ENCODE measurements around the gene WDR6.

Gene WDR6

GRCh38 chr3:48984663-48985062 is 22.5 kb upstream of the WDR6 start:
- peaks cover 26% of the 10 kb centered on the region for H3K36me3 ChIP-seq (ENCODE audit: insufficient read depth, low read length)
- no peak overlapping the region for H3K9ac ChIP-seq (ENCODE audit: low read depth, low read length)
- no peaks in the 10 kb centered on the region for H3K9me3 ChIP-seq (ENCODE audit: control insufficient read depth, insufficient read depth, low read length)
- no peaks in the 10 kb centered on the region; the same call in 1 of the 2 replicates for H3K4me1 ChIP-seq (ENCODE audit: insufficient read depth, low read length)

- Histone ChIP-seq H3K36me3 (ENCODE audit: insufficient read depth, low read length) (peaks cover 19% of the 10 kb centered on the region), H3K9me3 (ENCODE audit: control insufficient read depth, insufficient read depth, low read length) (no peaks in the 10 kb centered on the region), H3K4me1 (ENCODE audit: insufficient read depth, low read length) (no peaks in the 10 kb centered on the region; the same call in 1 of the 2 replicates), H3K9ac (ENCODE audit: low read depth, low read length) (no peak overlapping the region)
These were observed 21.3 kb upstream of the WDR6 start for GRCh38 chr3:48985831-48986376.

GRCh38 chr3:48989126-48989795 is 17.9 kb upstream of the WDR6 start:
- Histone ChIP-seq H3K9me3 (ENCODE audit: control insufficient read depth, insufficient read depth, low read length) (no peaks in the 10 kb centered on the region), H3K9ac (ENCODE audit: low read depth, low read length) (peak overlapping the region; percentile 88), H3K4me1 (ENCODE audit: insufficient read depth, low read length) (peaks cover 3% of the 10 kb centered on the region), H3K36me3 (ENCODE audit: insufficient read depth, low read length) (peaks cover 10% of the 10 kb centered on the region)

GRCh38 chr3:48989796-48990635 is 17.2 kb upstream of the WDR6 start, which contains the start of gene P4HTM:
Gene P4HTM (plus strand): TSS chr3:48990241. CDS start chr3:48990257, 16 bp downstream.
- Histone ChIP-seq H3K4me1 (ENCODE audit: insufficient read depth, low read length) (peaks cover 3% of the 10 kb centered on the region), H3K36me3 (ENCODE audit: insufficient read depth, low read length) (peaks cover 7% of the 10 kb centered on the region), H3K9ac (ENCODE audit: low read depth, low read length) (peak within 1 kb of the TSS; percentile 88), H3K9me3 (ENCODE audit: control insufficient read depth, insufficient read depth, low read length) (no peaks in the 10 kb centered on the region)

GRCh38 chr3:48990636-48991469 is 16.3 kb upstream of the WDR6 start:
- H3K36me3 ChIP-seq (ENCODE audit: insufficient read depth, low read length) = peaks cover 4% of the 10 kb centered on the region; the same call in 1 of the 2 replicates
- peak overlapping the region; percentile 88 for H3K9ac ChIP-seq (ENCODE audit: low read depth, low read length)
- H3K9me3 ChIP-seq (ENCODE audit: control insufficient read depth, insufficient read depth, low read length) = no peaks in the 10 kb centered on the region
- peaks cover 3% of the 10 kb centered on the region for H3K4me1 ChIP-seq (ENCODE audit: insufficient read depth, low read length)

GRCh38 chr3:48991851-48992545 is 15.2 kb upstream of the WDR6 start:
- Histone ChIP-seq H3K36me3 (ENCODE audit: insufficient read depth, low read length) (no peaks in the 10 kb centered on the region), H3K9me3 (ENCODE audit: control insufficient read depth, insufficient read depth, low read length) (no peaks in the 10 kb centered on the region), H3K9ac (ENCODE audit: low read depth, low read length) (no peak overlapping the region), H3K4me1 (ENCODE audit: insufficient read depth, low read length) (peaks cover 3% of the 10 kb centered on the region)

GRCh38 chr3:48993834-48994233 is 13.4 kb upstream of the WDR6 start:
- no peaks in the 10 kb centered on the region for H3K9me3 ChIP-seq (ENCODE audit: control insufficient read depth, insufficient read depth, low read length)
- H3K36me3 ChIP-seq (ENCODE audit: insufficient read depth, low read length) = no peaks in the 10 kb centered on the region
- no peak overlapping the region for H3K9ac ChIP-seq (ENCODE audit: low read depth, low read length)
- H3K4me1 ChIP-seq (ENCODE audit: insufficient read depth, low read length) = peaks cover 3% of the 10 kb centered on the region

GRCh38 chr3:48996640-48997039 is 10.6 kb upstream of the WDR6 start:
- Histone ChIP-seq H3K4me1 (ENCODE audit: insufficient read depth, low read length) (peaks cover 5% of the 10 kb centered on the region), H3K9ac (ENCODE audit: low read depth, low read length) (no peak overlapping the region), H3K36me3 (ENCODE audit: insufficient read depth, low read length) (no peaks in the 10 kb centered on the region), H3K9me3 (ENCODE audit: control insufficient read depth, insufficient read depth, low read length) (no peaks in the 10 kb centered on the region)

GRCh38 chr3:48997102-48997635 is 10.0 kb upstream of the WDR6 start:
- Histone ChIP-seq H3K4me1 (ENCODE audit: insufficient read depth, low read length) (peaks cover 5% of the 10 kb centered on the region; the same call in 1 of the 2 replicates), H3K36me3 (ENCODE audit: insufficient read depth, low read length) (no peaks in the 10 kb centered on the region), H3K9me3 (ENCODE audit: control insufficient read depth, insufficient read depth, low read length) (no peaks in the 10 kb centered on the region), H3K9ac (ENCODE audit: low read depth, low read length) (no peak overlapping the region)

GRCh38 chr3:48997714-48998637 is 9.2 kb upstream of the WDR6 start:
- Histone ChIP-seq H3K9me3 (ENCODE audit: control insufficient read depth, insufficient read depth, low read length) (no peaks in the 10 kb centered on the region), H3K4me1 (ENCODE audit: insufficient read depth, low read length) (peaks cover 5% of the 10 kb centered on the region; the same call in 1 of the 2 replicates), H3K9ac (ENCODE audit: low read depth, low read length) (no peak overlapping the region), H3K36me3 (ENCODE audit: insufficient read depth, low read length) (no peaks in the 10 kb centered on the region)

- no peak overlapping the region for H3K9ac ChIP-seq (ENCODE audit: low read depth, low read length)
- peaks cover 5% of the 10 kb centered on the region; the same call in 1 of the 2 replicates for H3K4me1 ChIP-seq (ENCODE audit: insufficient read depth, low read length)
- H3K9me3 ChIP-seq (ENCODE audit: control insufficient read depth, insufficient read depth, low read length) = no peaks in the 10 kb centered on the region
- no peaks in the 10 kb centered on the region for H3K36me3 ChIP-seq (ENCODE audit: insufficient read depth, low read length)
These were observed 7.9 kb upstream of the WDR6 start for GRCh38 chr3:48999085-48999858.

GRCh38 chr3:49001155-49001554 is 6.0 kb upstream of the WDR6 start:
- no peaks in the 10 kb centered on the region for H3K36me3 ChIP-seq (ENCODE audit: insufficient read depth, low read length)
- no peaks in the 10 kb centered on the region for H3K9me3 ChIP-seq (ENCODE audit: control insufficient read depth, insufficient read depth, low read length)
- H3K4me1 ChIP-seq (ENCODE audit: insufficient read depth, low read length) = peaks cover 5% of the 10 kb centered on the region; the same call in 1 of the 2 replicates
- H3K9ac ChIP-seq (ENCODE audit: low read depth, low read length) = no peak overlapping the region
